GM18520 (cell line): ENCODE results near the gene NEU3.
"Not testable (repeated sequence)": the region's sequence is repeated elsewhere in the genome, so short reads cannot be mapped to it uniquely, and the experiment has no call there.

Source experiments
- ATAC-seq: cut with Tn5 transposase; IDR thresholded peaks from one replicate; pipeline ENCODE4 v1.9.1; 2021; ENCODE audit not compliant: unreplicated experiment

NEU3 gene

GRCh38 chr11:74981888-74982287 is 6.8 kb upstream of the NEU3 start:
- no peak for ATAC-seq

DNA sequence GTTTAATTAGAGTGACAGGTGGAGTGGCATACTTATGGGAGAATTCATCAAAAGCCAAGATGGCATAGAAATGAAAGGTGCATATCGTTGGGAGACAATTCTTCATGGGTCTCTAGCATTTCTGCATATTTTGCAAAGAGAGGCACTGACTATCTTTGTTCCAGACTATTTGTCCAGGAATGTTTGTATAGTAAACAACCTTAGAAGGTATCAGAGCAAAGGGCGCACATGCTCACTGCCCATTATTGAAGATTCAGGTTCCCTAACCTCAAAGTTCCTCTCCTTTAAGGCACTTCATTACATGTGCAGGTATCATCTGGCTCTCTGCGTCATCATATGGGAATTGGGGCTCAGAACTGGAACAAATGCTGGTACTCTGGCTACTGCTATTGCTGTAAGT is 4.7 kb upstream of the NEU3 start:
- ATAC-seq: no peak

DNA sequence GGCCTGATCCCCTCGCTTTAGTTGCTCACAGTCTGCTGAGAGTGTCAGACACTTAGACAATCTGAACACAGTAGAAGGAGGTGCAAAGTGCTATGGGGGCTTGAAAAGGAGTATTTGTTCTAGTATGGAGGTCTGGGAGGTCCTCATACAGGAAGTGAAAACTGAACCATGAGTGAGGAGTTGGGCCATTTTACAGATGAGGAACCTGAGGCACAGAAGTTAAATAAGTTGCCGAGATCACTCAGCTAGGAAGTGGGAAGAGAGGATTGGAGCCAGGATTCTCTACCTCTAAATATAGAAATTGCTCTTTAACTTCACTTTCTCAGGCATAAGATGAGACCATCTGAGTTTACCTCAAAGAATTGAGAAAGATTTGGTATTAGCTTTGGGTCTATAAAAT is 4.0 kb upstream of the NEU3 start:
- no peak for ATAC-seq

DNA sequence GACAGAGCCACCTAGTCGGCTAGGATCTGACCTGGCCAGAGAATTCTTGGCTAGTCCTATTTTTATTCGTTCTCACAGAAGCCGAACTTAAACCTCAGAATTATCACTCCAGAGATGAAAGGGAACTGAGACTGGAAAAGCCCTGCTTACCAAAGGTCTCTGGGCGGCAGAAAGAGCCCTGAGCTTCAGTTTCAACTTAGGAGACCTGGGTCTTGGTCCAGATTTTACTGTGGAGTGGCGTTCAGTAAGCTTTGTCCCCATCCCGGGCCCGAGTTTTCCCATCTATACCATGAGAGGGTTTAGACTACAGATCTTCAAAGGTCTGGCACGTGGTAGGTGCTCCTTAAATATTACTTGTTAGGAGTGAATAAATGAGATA is 516 bp downstream of the NEU3 start:
- no peak for ATAC-seq

DNA sequence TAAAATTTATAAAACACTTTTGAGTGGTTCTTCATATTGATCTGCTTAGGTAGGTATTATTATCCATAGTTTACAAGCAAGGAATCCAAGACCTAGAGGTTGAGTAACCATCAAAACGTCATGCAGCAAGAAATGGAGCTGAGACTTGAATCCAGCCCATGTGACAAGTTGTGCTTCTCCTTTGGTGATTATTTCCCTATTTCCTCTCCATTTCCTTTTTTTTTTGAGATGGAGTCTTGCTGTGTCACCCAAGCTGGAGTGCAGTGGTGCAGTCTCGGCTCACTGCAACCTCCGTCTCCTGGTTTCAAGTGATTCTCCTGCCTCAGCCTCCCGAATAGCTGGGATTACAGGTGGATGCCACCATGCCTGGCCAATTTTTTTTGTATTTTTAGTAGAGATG is 1.4 kb downstream of the NEU3 start:
- not testable (repeated sequence) for ATAC-seq

DNA sequence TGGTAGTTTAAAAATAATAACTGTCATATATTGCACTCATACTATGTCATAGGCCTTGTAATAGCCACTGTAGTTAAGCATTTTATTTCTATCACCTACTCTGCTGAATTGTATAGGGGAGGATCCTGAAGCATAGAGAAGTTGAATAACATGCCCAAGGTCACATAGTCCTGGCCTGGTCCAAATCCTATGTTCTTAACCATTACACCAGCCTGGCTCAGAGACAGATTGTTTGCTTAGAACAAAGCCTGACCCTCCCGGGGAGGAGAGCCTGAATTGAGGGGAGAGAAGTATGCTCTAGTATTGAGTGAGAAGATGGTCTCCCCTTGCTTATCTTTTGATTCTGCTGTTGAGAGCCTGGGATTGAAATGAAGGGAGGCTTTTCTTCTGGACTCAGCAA is 2.2 kb downstream of the NEU3 start:
- no peak for ATAC-seq

GRCh38 chr11:74992852-74993251 is 4.1 kb downstream of the NEU3 start:
- no peak for ATAC-seq

DNA sequence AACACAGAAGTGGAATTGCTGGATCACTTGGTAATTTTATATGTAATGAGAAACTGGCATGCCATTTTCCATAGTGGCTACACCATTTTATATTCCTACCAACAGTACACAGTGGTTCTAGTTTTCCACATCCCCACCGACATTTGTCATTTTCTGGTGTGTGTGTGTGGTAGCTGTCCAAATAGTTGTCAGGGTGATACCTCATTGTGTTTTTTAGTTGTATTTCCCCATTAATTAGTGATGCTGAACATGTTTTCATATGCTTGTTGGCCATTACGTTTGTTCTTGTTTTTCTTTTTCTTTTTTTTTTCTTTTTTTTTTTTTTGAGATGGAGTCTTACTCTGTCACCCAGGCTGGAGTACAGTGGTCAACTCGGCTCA is 12.2 kb downstream of the NEU3 start:
- ATAC-seq: no peak

GRCh38 chr11:75001686-75002085 is 13.0 kb downstream of the NEU3 start:
- no peak for ATAC-seq

GRCh38 chr11:75002516-75002915 is 13.8 kb downstream of the NEU3 start:
- ATAC-seq: no peak

GRCh38 chr11:75004215-75004614 is 15.5 kb downstream of the NEU3 start:
- ATAC-seq: no peak

DNA sequence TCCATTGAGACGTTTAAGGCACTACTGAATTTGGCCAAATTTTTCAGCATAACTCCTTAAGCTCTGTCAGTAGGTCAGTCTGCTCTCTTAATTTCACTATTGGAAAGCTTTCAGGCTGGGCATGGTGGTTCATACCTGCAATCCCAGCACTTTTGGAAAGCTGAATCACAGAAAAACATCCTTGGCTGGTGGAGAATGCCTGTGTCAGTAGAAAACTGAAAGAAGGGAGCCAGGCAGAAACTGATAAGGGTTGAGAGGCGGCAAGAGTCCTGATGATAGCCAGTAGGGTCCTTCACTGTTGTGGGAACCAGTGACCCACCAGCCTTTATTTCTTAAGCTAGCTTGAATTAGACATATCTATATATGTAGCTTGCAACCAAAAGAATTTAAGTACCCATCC is 22.6 kb downstream of the NEU3 start:
- no peak for ATAC-seq

- ATAC-seq: no peak
These were observed 23.1 kb downstream of the NEU3 start for GRCh38 chr11:75011872-75012271.

DNA sequence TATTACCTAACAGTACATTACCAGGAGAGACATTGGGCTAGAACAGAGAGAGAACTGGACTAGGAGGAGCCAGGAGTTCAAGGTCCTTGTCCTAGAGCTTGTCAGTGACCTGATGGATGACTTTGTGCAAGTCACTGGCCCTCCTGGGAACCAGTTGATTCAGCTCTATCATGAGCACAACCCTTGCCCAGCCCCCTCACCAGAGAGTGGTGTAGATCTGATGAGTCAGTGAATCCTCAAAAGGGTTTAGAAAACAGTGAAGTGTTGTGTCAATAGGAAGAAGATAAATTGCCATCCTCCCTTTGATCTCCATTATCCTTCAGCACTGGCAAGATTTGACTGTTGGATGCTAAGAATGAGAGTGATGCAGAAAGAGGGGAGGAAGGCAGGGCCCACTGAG is 24.3 kb downstream of the NEU3 start:
- ATAC-seq: no peak

GRCh38 chr11:75014129-75014528 is 25.4 kb downstream of the NEU3 start:
- no peak for ATAC-seq

GRCh38 chr11:75019200-75019599 is 30.5 kb downstream of the NEU3 start:
- not testable (repeated sequence) for ATAC-seq

GRCh38 chr11:75020328-75020727 is 31.6 kb downstream of the NEU3 start:
- ATAC-seq: not testable (repeated sequence)

DNA sequence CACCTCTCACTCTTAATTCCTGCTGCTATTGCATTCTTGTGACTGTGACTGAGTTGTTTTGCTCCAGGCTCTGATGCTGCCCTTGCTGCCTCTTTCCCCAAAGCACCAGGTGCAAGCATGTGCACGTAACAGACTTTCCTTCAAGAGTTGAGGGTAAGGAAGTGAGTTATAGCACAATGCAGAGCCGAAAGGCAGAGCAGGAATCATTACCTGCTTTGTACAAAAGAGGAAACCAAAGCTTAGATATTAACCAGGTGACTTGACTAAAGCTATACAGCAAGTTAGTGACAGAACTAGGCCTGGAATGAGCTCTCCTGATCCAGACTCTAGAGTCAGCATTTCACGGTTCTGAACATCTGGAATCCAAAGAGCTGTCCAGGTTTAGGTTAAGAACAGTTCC is 33.6 kb downstream of the NEU3 start:
- ATAC-seq: no peak

- no peak for ATAC-seq
These were observed 34.1 kb downstream of the NEU3 start for GRCh38 chr11:75022759-75023396.

DNA sequence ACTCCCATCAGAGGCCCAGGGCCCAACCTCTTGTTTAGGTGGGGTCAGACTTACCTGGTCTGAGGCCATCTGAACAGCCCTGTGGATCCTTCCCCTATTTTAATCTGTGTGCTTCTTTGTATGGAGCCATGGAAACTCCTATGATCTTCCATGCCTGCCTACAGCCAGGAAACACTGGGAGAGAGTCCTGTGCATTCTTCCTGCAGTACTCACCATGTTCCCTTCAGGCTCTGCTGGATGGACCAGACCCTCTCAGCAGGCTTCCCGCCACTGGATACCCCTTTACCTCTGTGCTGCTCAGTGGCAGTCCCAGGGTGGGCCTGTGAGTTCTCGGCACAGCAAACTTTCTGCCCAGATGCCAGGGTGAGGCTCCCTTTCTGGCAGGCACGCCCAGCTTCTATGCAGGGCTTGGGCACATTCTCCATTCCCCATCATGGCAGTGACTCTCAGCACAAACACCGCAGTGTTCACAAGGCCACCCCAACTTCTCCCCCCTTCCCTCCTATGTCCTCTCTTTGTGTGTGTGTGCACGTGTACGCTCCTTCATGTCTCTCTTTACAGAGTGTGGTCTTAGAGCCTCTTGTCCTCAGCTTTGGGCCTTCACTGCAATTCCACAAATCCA is 34.8 kb downstream of the NEU3 start:
- no peak for ATAC-seq

- ATAC-seq: no peak
These were observed 35.3 kb downstream of the NEU3 start for GRCh38 chr11:75024068-75024449.

DNA sequence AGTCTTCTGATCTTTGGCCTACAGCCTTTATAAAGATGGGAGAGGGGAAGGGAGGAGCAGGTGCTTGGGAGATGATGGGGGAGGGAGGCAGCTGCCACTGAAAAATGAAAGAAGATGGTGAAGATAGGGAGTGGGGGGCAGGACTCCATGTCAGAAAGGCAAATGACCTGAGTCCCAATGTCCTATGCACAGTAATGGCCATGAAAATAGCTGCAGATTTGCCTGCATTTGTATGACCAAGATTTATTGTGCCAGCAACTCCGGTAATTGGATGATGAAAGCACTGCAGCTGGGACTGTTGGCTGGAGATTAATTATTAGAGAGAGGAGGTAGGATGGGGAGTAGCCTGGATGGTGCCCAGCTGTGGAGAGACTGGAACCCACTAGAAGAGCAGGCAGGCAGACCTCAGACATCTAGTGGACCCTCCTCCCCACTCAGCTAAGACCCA is 36.1 kb downstream of the NEU3 start:
- ATAC-seq: no peak

DNA sequence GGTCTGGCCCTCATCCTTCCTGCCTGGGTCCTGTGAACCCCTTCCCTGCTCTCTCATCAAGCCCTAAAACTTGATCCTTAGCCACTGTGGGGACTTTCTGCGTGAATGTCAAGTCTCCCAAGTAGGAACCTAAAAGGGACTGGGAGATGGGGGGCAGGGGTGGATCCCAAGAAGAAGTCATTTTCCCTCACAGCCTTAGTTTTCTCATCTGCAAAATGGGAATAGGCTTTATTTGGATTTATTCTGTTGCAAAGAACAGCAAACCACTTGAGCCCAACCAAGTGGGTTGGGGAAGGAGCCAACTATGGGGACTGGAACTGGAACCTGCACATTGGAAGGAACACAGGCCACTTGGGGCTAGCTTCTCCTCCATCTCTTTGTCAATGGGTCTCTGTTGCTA is 36.8 kb downstream of the NEU3 start:
- ATAC-seq: no peak
